T-helper 2 cell treated with Interferon-gamma antibody and Interleukin-4, amounts not matched to agents 5 μg/mL and 100 μg/mL, for 36 hours (primary cell): ENCODE data around the gene STX11.

Experiments used
- DNase-seq: peaks from one replicate; pipeline ENCODE4 v3.0.0; 2021; ENCODE audit warnings: low spot score
- H3K27ac Mint-ChIP-seq: one replicate; pipeline ENCODE4 v1.8.0; 2021; ENCODE audit warnings: mild to moderate bottlenecking, mixed read lengths
- H3K27me3 Mint-ChIP-seq: one replicate; pipeline ENCODE4 v1.8.0; 2021; ENCODE audit warnings: low read depth, mixed read lengths
- H3K36me3 Mint-ChIP-seq: one replicate; pipeline ENCODE4 v1.8.0; 2021; ENCODE audit warnings: low read depth, mixed read lengths
- H3K4me1 Mint-ChIP-seq: one replicate; pipeline ENCODE4 v1.8.0; 2021; ENCODE audit warnings: low read depth, mixed read lengths
- H3K4me3 Mint-ChIP-seq: one replicate; pipeline ENCODE4 v1.8.0; 2022; ENCODE audit warnings: mild to moderate bottlenecking, moderate library complexity, mixed read lengths
- H3K9me3 Mint-ChIP-seq: one replicate; pipeline ENCODE4 v1.8.0; 2021; ENCODE audit warnings: mixed read lengths

The STX11 gene

GRCh38 chr6:144150710-144151657 is 667 bp downstream of the STX11 start:
- peak overlapping the region; percentile 93 for H3K4me3 Mint-ChIP-seq
- H3K27ac Mint-ChIP-seq = peak overlapping the region; percentile 94
- peaks cover 26% of the 10 kb centered on the region for H3K36me3 Mint-ChIP-seq
- H3K4me1 Mint-ChIP-seq = peaks cover 43% of the 10 kb centered on the region
- no peaks in the 10 kb centered on the region for H3K9me3 Mint-ChIP-seq
- DNase-seq = peak; percentile 69
- H3K27me3 Mint-ChIP-seq = no peaks in the 10 kb centered on the region

- Mint-ChIP-seq H3K36me3 (peaks cover 37% of the 10 kb centered on the region), H3K9me3 (no peaks in the 10 kb centered on the region), H3K27me3 (no peaks in the 10 kb centered on the region), H3K4me3 (peak overlapping the region; percentile 93), H3K27ac (peak overlapping the region; percentile 94), H3K4me1 (peaks cover 52% of the 10 kb centered on the region)
- DNase-seq = no peak
Observed at GRCh38 chr6:144152334-144152900, 2.1 kb downstream of the STX11 start.

GRCh38 chr6:144153260-144153659 is 2.9 kb downstream of the STX11 start:
- peak overlapping the region; percentile 93 for H3K4me3 Mint-ChIP-seq
- H3K27ac Mint-ChIP-seq = no peak overlapping the region
- peaks cover 42% of the 10 kb centered on the region for H3K36me3 Mint-ChIP-seq
- no peaks in the 10 kb centered on the region for H3K9me3 Mint-ChIP-seq
- H3K4me1 Mint-ChIP-seq = peaks cover 51% of the 10 kb centered on the region
- H3K27me3 Mint-ChIP-seq = no peaks in the 10 kb centered on the region
- DNase-seq = no peak

- H3K27ac Mint-ChIP-seq = no peak overlapping the region
Observed at GRCh38 chr6:144153971-144154370, 3.7 kb downstream of the STX11 start.

GRCh38 chr6:144155529-144155928 is 5.2 kb downstream of the STX11 start:
- no peak for DNase-seq
- Mint-ChIP-seq H3K27me3 (no peaks in the 10 kb centered on the region), H3K36me3 (peaks cover 49% of the 10 kb centered on the region), H3K9me3 (no peaks in the 10 kb centered on the region), H3K4me1 (peaks cover 48% of the 10 kb centered on the region), H3K27ac (peak overlapping the region; percentile 13), H3K4me3 (no peak overlapping the region)

More at GRCh38 chr6:144153971-144154370, 3.7 kb downstream of the STX11 start:
- H3K9me3 Mint-ChIP-seq = no peaks in the 10 kb centered on the region
- DNase-seq = no peak
- H3K27me3 Mint-ChIP-seq = no peaks in the 10 kb centered on the region
- H3K4me1 Mint-ChIP-seq = peaks cover 51% of the 10 kb centered on the region
- no peak overlapping the region for H3K4me3 Mint-ChIP-seq
- H3K36me3 Mint-ChIP-seq = peaks cover 45% of the 10 kb centered on the region

- Mint-ChIP-seq H3K27ac (peak overlapping the region; percentile 20), H3K4me3 (peak overlapping the region; percentile 28)
Observed at GRCh38 chr6:144156338-144156737, 6.0 kb downstream of the STX11 start.

GRCh38 chr6:144156991-144157390 is 6.7 kb downstream of the STX11 start:
- H3K4me3 Mint-ChIP-seq = no peak overlapping the region
- DNase-seq = no peak
- H3K4me1 Mint-ChIP-seq = peaks cover 42% of the 10 kb centered on the region
- no peaks in the 10 kb centered on the region for H3K27me3 Mint-ChIP-seq
- H3K27ac Mint-ChIP-seq = peak overlapping the region; percentile 43
- H3K9me3 Mint-ChIP-seq = no peaks in the 10 kb centered on the region
- peaks cover 49% of the 10 kb centered on the region for H3K36me3 Mint-ChIP-seq

More at GRCh38 chr6:144156338-144156737, 6.0 kb downstream of the STX11 start:
- H3K4me1 Mint-ChIP-seq = peaks cover 46% of the 10 kb centered on the region
- H3K9me3 Mint-ChIP-seq = no peaks in the 10 kb centered on the region
- no peak for DNase-seq
- H3K27me3 Mint-ChIP-seq = no peaks in the 10 kb centered on the region
- H3K36me3 Mint-ChIP-seq = peaks cover 48% of the 10 kb centered on the region

- Mint-ChIP-seq H3K4me3 (no peak overlapping the region), H3K27me3 (no peaks in the 10 kb centered on the region), H3K36me3 (peaks cover 46% of the 10 kb centered on the region), H3K9me3 (no peaks in the 10 kb centered on the region), H3K27ac (no peak overlapping the region), H3K4me1 (peaks cover 34% of the 10 kb centered on the region)
- DNase-seq = no peak
Observed at GRCh38 chr6:144158133-144158532, 7.8 kb downstream of the STX11 start.

GRCh38 chr6:144159223-144159622 is 8.9 kb downstream of the STX11 start:
- no peak overlapping the region for H3K27ac Mint-ChIP-seq
- no peak for DNase-seq
- no peaks in the 10 kb centered on the region for H3K9me3 Mint-ChIP-seq
- H3K4me1 Mint-ChIP-seq = peaks cover 29% of the 10 kb centered on the region
- H3K27me3 Mint-ChIP-seq = no peaks in the 10 kb centered on the region
- peaks cover 38% of the 10 kb centered on the region for H3K36me3 Mint-ChIP-seq
- H3K4me3 Mint-ChIP-seq = no peak overlapping the region

- Mint-ChIP-seq H3K36me3 (peaks cover 37% of the 10 kb centered on the region), H3K9me3 (no peaks in the 10 kb centered on the region), H3K4me1 (peaks cover 24% of the 10 kb centered on the region), H3K27ac (no peak overlapping the region), H3K4me3 (no peak overlapping the region), H3K27me3 (no peaks in the 10 kb centered on the region)
- DNase-seq = no peak
Observed at GRCh38 chr6:144159742-144160141, 9.4 kb downstream of the STX11 start.

GRCh38 chr6:144160431-144161005 is 10.2 kb downstream of the STX11 start:
- no peaks in the 10 kb centered on the region for H3K9me3 Mint-ChIP-seq
- H3K27ac Mint-ChIP-seq = no peak overlapping the region
- H3K27me3 Mint-ChIP-seq = no peaks in the 10 kb centered on the region
- peaks cover 20% of the 10 kb centered on the region for H3K4me1 Mint-ChIP-seq
- peaks cover 39% of the 10 kb centered on the region for H3K36me3 Mint-ChIP-seq
- no peak overlapping the region for H3K4me3 Mint-ChIP-seq
- no peak for DNase-seq

- DNase-seq = no peak
- H3K4me3 Mint-ChIP-seq = no peak overlapping the region
- H3K9me3 Mint-ChIP-seq = no peaks in the 10 kb centered on the region
- peaks cover 32% of the 10 kb centered on the region for H3K36me3 Mint-ChIP-seq
- H3K27me3 Mint-ChIP-seq = no peaks in the 10 kb centered on the region
- no peak overlapping the region for H3K27ac Mint-ChIP-seq
- H3K4me1 Mint-ChIP-seq = peaks cover 8% of the 10 kb centered on the region
Observed at GRCh38 chr6:144161975-144162374, 11.7 kb downstream of the STX11 start.

- Mint-ChIP-seq H3K4me3 (no peak overlapping the region), H3K27me3 (no peaks in the 10 kb centered on the region), H3K27ac (no peak overlapping the region), H3K4me1 (peaks cover 7% of the 10 kb centered on the region), H3K9me3 (no peaks in the 10 kb centered on the region), H3K36me3 (peaks cover 26% of the 10 kb centered on the region)
- no peak for DNase-seq
Observed at GRCh38 chr6:144162977-144163376, 12.7 kb downstream of the STX11 start.

- H3K36me3 Mint-ChIP-seq = peaks cover 34% of the 10 kb centered on the region
- DNase-seq = no peak
- no peaks in the 10 kb centered on the region for H3K27me3 Mint-ChIP-seq
- H3K4me3 Mint-ChIP-seq = no peak overlapping the region
- no peak overlapping the region for H3K27ac Mint-ChIP-seq
- peaks cover 10% of the 10 kb centered on the region for H3K4me1 Mint-ChIP-seq
- H3K9me3 Mint-ChIP-seq = no peaks in the 10 kb centered on the region
Observed at GRCh38 chr6:144165784-144166183, 15.5 kb downstream of the STX11 start.
